A549 treated with AZD9567 at 1 μM for 4 hours (cell line): ENCODE results near the gene ZNF692. TPM values are rescaled to one million over a fixed set of nuclear protein-coding genes. Genes with fewer than 3 reads are reported as not detected.

Source experiments
- total RNA-seq: library from RNA; stranded (reverse); fragments of 200-300 nt; extraction: Qiagen RNA extraction; gene quantifications from 5 replicates; pipeline ENCODE4 v1.2.3, GENCODE V29; 2022; ENCODE audit not compliant: insufficient read depth

The ZNF692 gene
- total RNA-seq, result 13.2 to 21.2 TPM (median 20.0 TPM) in 5 replicates

DNA sequence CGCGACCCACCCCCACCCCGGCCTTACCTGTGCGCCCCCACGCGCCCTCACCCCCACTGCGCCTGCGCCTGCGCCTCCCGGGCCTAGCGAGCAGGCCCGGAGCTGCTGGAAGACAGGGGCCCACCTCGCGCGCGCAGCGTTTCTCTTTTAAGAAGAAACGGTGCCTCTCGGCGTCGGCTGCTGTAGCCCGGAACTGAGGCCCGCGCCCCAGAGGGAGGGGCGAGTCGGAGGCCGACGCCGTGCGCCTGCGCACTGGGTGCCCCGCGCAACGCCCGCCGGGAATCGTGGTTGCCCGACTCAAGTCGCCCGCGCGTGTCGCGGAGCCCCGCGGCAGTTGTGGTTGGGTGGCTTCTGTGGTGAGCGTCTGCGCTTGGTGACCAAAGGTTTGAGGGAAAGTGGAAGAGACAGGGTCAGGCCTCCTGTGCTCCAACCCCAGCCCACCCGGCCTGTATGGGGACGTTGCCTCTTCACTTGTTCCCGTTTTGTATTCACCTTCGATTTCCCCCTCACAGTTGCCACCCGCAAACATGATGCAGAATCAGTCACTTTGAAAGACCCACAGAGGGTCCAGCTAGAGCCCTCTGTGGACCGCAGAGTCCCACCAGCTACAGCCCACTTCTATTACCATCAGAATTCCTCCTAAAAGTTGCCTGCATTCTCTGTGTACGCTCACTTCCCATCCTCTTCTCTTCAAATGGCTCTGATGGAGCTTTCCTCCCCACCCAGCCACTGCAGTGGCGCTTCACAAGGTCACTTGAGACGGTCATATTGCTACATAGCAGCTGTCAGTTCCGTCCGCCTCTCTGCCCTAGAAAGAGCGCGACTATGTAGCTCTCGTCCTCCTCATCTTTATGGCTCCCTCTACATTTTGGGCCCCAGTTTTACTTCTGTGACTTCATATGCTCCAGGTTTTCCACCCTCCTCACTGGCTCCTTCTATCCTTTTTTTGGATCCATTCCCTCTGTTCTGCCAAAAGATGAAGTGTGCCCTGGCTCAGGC, at the start of gene ZNF692:
TSS of gene ZNF692 (minus strand) at position 195 of the 999 bp plus-strand sequence. CDS start 776 bp downstream, outside the sequence.

GRCh38 chr1:248906009-248906752, 47.3 kb upstream of the ZNF692 start, which contains the start of gene PGBD2:
Gene PGBD2, plus strand, starts transcription at chr1:248906235. Its CDS starts 7,628 bp downstream, at chr1:248913863.

DNA sequence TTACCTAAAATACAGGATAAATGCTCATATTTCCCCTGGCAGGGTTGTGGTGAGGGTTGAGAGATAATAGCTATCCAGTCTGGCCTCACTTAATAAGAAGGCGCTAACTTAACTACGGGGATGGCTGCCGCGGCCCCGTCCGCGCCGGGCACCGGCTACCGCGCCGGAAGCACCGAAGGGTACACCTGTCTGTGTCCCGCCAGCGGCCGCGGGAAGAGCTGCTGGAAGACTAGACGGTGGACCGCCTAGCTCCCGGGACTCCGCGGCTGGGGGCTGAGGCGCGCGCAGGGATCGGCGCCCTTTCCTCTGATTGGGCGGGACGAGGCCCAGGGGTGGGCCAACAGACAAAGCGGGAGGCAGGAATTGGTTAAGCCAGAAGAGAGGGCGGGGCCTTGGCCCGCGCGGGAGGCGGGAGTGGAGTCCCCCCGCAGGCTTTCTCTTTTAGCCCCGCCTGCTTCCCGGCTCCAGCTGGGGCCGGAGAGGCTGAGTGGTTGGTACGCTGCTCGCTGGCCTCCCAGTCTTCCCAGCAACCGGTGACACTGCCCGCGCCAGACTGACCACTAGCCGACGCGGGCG, 21.0 kb downstream of the ZNF692 start, which contains the start of gene ZNF672:
TSS of gene ZNF672 (plus strand) at position 444 of the 576 bp plus-strand sequence. CDS start 9,051 bp downstream, outside the sequence.

GRCh38 chr1:248825909-248826760, 32.8 kb downstream of the ZNF692 start, which contains the start of gene SH3BP5L:
Gene SH3BP5L, minus strand, starts transcription at chr1:248825915. Its CDS starts 980 bp downstream, at chr1:248824935.

Other genes starting within 250 kb of the ZNF692 start
- gene OR2T11, start 224.0 kb downstream of the ZNF692 start, total RNA-seq, result not detected in 5 replicates
- not detected in 5 replicates for gene OR2T35, start 213.8 kb downstream of the ZNF692 start, total RNA-seq
- gene OR2T27, start 203.6 kb downstream of the ZNF692 start, total RNA-seq, result not detected in 5 replicates
- not detected in 5 replicates for gene OR14I1, start 156.3 kb downstream of the ZNF692 start, total RNA-seq
- 0.06 to 0.16 TPM (median 0.11 TPM) in 4 of 5 replicates, not detected in the other for gene LYPD8, start 103.3 kb downstream of the ZNF692 start, total RNA-seq
- gene SH3BP5L, start 33.2 kb downstream of the ZNF692 start, total RNA-seq, result 20.1 to 27.0 TPM (median 24.3 TPM) in 5 replicates
- gene ZNF672, start 20.9 kb downstream of the ZNF692 start, total RNA-seq, result 17.7 to 21.0 TPM (median 20.8 TPM) in 5 replicates
- gene PGBD2, start 47.1 kb upstream of the ZNF692 start, total RNA-seq, result 3.1 to 4.8 TPM (median 4.3 TPM) in 5 replicates